Left lobe of liver (tissue), 2 donors: ENCODE data around the gene ARHGAP6. TPM values are rescaled to one million over a fixed set of nuclear protein-coding genes. Genes with fewer than 3 reads are reported as not detected.

ENCODE experiments used
- ATAC-seq: fragments of 200-7000 bp; cut with Tn5 transposase; one replicate; pipeline ENCODE4 v1.9.1; 2020; ENCODE audit warnings: mild to moderate bottlenecking, moderate library complexity
- DNase-seq: peaks from one replicate; pipeline ENCODE4 v3.0.0-alpha.2; 2020; ENCODE audit warnings: low spot score
- total RNA-seq: library from RNA; stranded (reverse); gene quantifications from one replicate; pipeline ENCODE4 v1.2.1, GENCODE V29; 2021
- donor health status: DM: no; HTN: no; CAD: no; lungs with moderate emphysema.
- donor health status: DM: no; HTN: yes; CAD: no.

Gene ARHGAP6
- total RNA-seq, result 0.65 TPM

DNA sequence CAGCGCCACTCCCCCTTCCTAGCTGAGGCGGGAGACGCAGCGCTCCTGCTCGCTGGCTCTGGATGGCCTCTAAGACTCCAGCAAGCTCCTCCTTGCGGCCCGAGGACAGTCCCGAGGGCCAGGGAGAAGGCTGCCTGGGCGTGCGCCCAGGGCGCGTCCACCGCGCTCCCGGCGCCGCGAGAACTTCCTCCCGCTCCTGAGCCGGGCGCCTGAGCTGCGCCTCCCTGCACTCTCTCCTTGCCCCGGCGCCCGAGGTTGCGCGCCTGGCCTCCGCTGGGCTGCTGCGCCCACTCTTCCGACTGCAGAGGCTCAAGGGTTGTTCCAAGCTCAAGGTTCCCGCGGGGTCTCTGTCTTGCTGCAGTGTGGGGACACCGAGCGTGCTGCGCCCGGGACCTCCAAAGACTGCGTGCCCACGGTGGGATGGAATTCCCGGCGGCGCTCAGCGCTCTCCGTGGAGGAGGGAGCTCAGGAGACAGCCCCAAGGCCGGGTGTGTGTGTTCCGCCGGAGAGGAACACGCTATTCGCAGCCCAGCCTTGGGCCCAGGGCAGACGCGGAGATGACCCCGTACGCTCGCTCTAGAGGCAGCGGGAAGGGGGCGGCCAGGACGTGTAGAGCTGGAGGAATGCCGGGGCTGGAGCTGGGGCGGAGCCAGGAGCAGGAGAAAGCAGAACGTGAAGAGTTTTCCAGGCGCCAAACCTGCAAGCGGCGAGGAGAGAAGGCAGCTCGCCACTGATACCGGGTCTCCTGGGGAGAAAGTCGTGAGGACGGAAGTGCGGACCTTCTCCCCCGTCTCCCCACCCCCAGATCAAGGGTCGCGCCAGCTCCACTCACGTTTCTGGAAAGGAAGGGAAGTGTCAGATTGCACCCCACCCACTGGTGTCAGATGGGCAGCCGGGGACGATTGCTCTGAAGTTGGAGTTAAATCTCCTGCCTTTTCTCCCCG, at the start of gene ARHGAP6:
Gene ARHGAP6, minus strand, starts transcription at position 753 of the 944 bp plus-strand sequence. CDS start 1,092 bp downstream, outside the sequence.
- no peak for DNase-seq
- ATAC-seq, result peak; percentile 43

DNA sequence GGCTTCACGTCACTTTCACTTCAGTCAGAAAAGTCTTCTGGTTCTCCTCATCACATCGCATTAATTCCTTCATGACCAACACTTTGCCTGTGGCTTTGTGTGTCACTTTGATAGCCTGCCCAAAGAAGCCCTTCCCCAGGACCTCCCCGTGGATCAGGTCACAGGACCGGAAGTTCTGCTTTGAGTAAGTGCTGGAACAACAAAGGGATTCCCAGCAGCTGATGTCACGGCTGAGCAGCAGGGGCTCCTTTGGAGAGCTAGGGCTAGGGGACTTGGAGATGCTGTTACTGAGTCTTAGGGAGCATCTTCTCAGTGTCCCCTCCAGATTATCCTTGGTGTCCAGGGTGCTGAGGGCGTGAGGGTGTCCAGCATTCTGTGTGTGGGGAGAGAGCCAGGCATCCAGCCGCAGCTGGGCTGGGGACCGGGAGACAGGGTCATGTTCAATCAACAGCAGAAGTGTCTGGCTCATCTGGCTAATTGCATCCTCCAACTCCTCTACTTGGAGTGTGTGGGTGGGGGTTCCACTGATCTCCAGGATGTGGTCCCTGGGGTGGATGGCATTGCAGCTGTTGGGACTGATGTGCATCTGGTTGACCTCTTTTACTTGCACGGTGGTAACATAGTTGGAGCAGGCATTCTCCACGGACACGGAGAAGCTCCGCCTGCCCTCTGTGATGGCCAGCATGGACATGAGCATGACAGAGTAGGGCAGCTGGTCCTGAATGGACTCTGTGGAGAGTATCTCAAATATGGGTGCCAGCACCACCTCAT, 39.2 kb upstream of the ARHGAP6 start:
- ATAC-seq, result no peak
- no peak for DNase-seq

GRCh38 chrX:11703855-11704254, 38.1 kb upstream of the ARHGAP6 start:
- DNase-seq (no peak), ATAC-seq (no peak)

DNA sequence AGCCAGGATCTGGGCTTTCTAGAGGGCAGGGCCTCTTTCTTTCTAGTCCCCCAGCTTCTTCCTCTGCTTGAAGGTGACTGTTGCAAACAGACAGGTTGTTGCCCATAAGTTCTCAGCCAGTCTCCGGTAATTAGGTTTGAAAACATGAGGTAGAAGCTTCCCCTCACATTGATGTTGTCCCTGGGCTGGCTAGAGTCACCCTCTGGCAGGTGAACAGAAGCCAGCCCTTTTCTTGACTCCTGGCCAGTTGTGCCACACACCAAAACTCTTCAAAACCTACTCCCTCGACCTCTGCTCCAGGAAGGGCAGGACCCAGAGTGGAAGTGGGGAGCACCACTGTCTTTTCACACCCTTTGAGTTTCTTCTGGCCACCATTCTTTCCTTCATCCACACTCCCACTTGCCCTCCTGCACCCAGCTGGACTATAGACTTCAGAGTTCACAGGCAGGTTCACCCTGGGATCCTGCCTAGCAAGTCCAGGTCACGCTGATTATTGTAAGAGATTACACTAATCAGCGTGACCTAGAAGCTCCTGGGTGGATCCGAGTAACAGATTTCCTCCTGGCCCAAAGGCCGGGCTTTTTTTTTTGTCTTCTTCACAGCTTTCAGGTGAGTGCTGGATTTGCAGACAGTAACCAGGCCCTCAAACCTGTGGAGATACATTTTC, 37.4 kb upstream of the ARHGAP6 start:
- DNase-seq, result peak; percentile 50
- ATAC-seq, result peak; percentile 99

- no peak for DNase-seq
- no peak for ATAC-seq
Observed at GRCh38 chrX:11702420-11702819, 36.7 kb upstream of the ARHGAP6 start.

DNA sequence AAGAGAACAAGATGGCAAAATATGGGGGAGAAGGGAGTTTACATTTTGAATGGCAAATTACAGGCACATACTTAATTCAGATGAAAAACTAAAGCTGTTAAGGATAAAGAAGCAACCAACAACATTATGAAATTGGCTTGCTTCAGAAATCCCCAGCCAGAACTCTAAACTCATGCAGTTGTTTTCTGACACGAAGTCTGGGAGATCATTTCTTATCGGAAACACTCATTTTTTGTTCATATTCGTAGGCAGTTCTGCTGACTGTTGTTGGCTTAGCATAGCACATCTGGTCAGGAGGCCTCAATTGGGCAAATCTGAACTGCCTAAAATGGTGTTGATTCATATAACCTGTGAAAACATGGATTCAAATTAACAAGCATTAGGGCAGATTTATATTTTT, 33.0 kb upstream of the ARHGAP6 start:
- ATAC-seq (no peak), DNase-seq (no peak)

DNA sequence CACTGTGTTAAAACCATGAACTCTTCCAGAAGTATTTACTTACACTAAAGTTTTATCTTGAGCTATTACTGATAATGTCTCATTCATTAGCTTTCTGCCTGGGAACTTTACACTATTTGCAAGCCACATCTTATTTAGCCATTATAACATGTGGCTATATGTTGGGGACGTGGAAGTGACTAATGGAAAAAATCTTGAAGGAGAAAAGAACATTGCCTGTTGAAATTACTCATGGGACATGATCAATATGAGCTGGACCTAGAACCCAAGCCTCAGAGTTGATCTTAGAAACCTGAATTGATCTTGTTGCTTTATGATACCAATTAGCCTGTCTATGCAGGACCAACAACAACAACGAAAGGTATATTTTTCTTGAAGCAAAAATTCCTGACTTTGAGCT, 22.5 kb upstream of the ARHGAP6 start:
- ATAC-seq (no peak), DNase-seq (no peak)

GRCh38 chrX:11687157-11687556, 21.4 kb upstream of the ARHGAP6 start:
- no peak for DNase-seq
- ATAC-seq, result no peak

DNA sequence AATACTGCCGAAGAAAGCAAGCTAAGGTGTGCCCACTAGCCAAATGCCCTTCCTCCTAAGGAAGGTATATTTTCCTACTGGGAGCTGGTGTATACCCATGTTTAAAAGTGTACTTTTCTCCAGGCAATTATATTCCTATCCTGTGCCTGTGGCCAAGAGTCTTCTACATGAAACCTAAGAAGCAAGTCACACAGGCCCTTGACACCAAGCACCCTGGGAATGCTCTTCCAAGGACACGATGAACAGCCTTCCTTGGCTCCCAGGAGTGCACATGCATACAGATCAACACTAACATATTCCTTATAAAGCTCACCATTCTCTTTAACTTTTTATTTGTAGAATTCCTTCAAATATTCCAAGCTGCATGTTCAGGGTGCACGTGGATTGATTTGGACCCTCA, 17.3 kb upstream of the ARHGAP6 start:
- ATAC-seq (no peak), DNase-seq (no peak)

GRCh38 chrX:11678158-11678557, 12.4 kb upstream of the ARHGAP6 start:
- no peak for DNase-seq

GRCh38 chrX:11672213-11672612, 6.5 kb upstream of the ARHGAP6 start:
- ATAC-seq, result no peak
- DNase-seq, result no peak

More at GRCh38 chrX:11678158-11678557, 12.4 kb upstream of the ARHGAP6 start:
- no peak for ATAC-seq

- ATAC-seq, result no peak
- DNase-seq, result no peak
Observed at GRCh38 chrX:11670316-11670715, 4.6 kb upstream of the ARHGAP6 start.

GRCh38 chrX:11666952-11667685, 1.4 kb upstream of the ARHGAP6 start:
- DNase-seq (no peak), ATAC-seq (no peak)

GRCh38 chrX:11666164-11666563, 444 bp upstream of the ARHGAP6 start:
- no peak for ATAC-seq

GRCh38 chrX:11664211-11665167, 1.2 kb downstream of the ARHGAP6 start:
- DNase-seq (no peak), ATAC-seq (no peak)

More at GRCh38 chrX:11666164-11666563, 444 bp upstream of the ARHGAP6 start:
- no peak for DNase-seq

GRCh38 chrX:11663875-11664210, 1.9 kb downstream of the ARHGAP6 start:
- ATAC-seq (no peak), DNase-seq (no peak)

DNA sequence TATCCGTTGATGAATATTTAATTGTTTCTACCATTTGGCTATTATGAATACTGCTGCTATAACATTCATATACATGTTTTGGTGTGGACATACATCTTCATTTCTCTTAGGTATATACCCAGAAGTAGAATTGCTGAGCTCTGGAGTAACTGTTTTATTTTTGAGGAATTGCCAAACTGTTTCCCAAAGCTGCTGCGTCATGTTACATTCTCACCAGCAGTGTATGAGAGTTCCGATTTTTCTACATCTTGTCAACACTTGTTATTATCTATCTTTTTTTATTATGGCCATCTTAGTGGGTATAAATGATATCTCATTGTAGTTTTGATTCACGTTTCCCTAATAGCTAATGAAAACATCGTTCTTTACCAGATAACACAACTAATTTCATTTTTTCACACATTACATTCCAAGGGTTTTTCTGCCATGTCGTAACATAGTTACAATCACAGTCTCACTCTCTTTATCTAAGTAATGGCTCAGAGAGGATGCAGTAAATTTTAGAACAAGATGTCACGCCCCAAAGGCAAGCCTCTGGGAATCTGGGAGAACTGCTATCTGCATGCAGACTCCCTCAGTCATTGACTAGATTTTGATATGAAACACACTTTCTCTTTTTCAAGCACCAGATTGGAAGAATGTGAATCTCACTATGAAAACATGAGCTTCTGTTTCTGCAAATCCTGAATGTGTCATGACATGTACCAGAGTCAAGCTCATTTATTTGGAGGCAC, 10.3 kb downstream of the ARHGAP6 start:
- ATAC-seq (no peak), DNase-seq (no peak)

GRCh38 chrX:11648705-11649519, 16.8 kb downstream of the ARHGAP6 start:
- ATAC-seq, result no peak
- DNase-seq, result no peak
